GM19023 (cell line): ENCODE data around the gene HDAC8.

Experiments used
- ATAC-seq: cut with Tn5 transposase; IDR thresholded peaks from one replicate; pipeline ENCODE4 v1.9.1; 2021; ENCODE audit warnings: mild to moderate bottlenecking, moderate library complexity; ENCODE audit not compliant: unreplicated experiment

The HDAC8 gene

GRCh38 chrX:72382202-72382595 lies 190.4 kb downstream of the HDAC8 start:
- ATAC-seq = no peak

- no peak for ATAC-seq
Measured at GRCh38 chrX:72381439-72382201, 191.0 kb downstream of the HDAC8 start.

GRCh38 chrX:72376124-72376523 lies 196.5 kb downstream of the HDAC8 start:
- no peak for ATAC-seq

- ATAC-seq = no peak
Measured at GRCh38 chrX:72373136-72373535, 199.5 kb downstream of the HDAC8 start.

- no peak for ATAC-seq
Measured at GRCh38 chrX:72372735-72373134, 199.9 kb downstream of the HDAC8 start.

GRCh38 chrX:72371405-72371804 lies 201.2 kb downstream of the HDAC8 start:
- ATAC-seq = no peak

- ATAC-seq = no peak
Measured at GRCh38 chrX:72368796-72369195, 203.8 kb downstream of the HDAC8 start.

- no peak for ATAC-seq
Measured at GRCh38 chrX:72367516-72367915, 205.1 kb downstream of the HDAC8 start.

GRCh38 chrX:72366701-72367454 lies 205.8 kb downstream of the HDAC8 start:
- no peak for ATAC-seq

GRCh38 chrX:72366178-72366577 lies 206.5 kb downstream of the HDAC8 start:
- ATAC-seq = no peak

GRCh38 chrX:72365126-72365525 lies 207.5 kb downstream of the HDAC8 start:
- no peak for ATAC-seq

GRCh38 chrX:72360326-72360725 lies 212.3 kb downstream of the HDAC8 start:
- ATAC-seq = no peak

GRCh38 chrX:72358313-72358712 lies 214.3 kb downstream of the HDAC8 start:
- no peak for ATAC-seq

GRCh38 chrX:72352786-72353185 lies 219.9 kb downstream of the HDAC8 start:
- ATAC-seq = no peak

- ATAC-seq = no peak
Measured at GRCh38 chrX:72351606-72352334, 220.9 kb downstream of the HDAC8 start.

GRCh38 chrX:72349190-72349589 lies 223.5 kb downstream of the HDAC8 start:
- ATAC-seq = peak; percentile 96

- ATAC-seq = no peak
Measured at GRCh38 chrX:72348247-72348979, 224.2 kb downstream of the HDAC8 start.

GRCh38 chrX:72347366-72347765 lies 225.3 kb downstream of the HDAC8 start:
- no peak for ATAC-seq

- ATAC-seq = no peak
Measured at GRCh38 chrX:72346302-72346949, 226.2 kb downstream of the HDAC8 start.

- ATAC-seq = no peak
Measured at GRCh38 chrX:72340626-72341025, 232.0 kb downstream of the HDAC8 start.
